Endothelial cell (in vitro differentiated cells): ENCODE results near the gene FUZ. TPM values are rescaled to one million over a fixed set of nuclear protein-coding genes. Genes with fewer than 3 reads are reported as not detected.

Source experiments
- DNase-seq: peaks from one replicate; pipeline ENCODE4 v3.0.0; 2021; ENCODE audit warnings: low spot score
- H3K27ac Mint-ChIP-seq: one replicate; pipeline ENCODE4 v1.8.0; 2021; ENCODE audit warnings: mixed read lengths, inconsistent platforms; ENCODE audit not compliant: unreplicated experiment
- H3K27me3 Mint-ChIP-seq: one replicate; pipeline ENCODE4 v1.8.0; 2021; ENCODE audit warnings: mild to moderate bottlenecking, moderate library complexity, mixed read lengths, inconsistent platforms; ENCODE audit not compliant: unreplicated experiment
- H3K36me3 Mint-ChIP-seq: one replicate; pipeline ENCODE4 v1.8.0; 2021; ENCODE audit warnings: mild to moderate bottlenecking, low read depth, mixed read lengths, inconsistent platforms; ENCODE audit not compliant: unreplicated experiment
- H3K4me1 Mint-ChIP-seq: one replicate; pipeline ENCODE4 v1.8.0; 2021; ENCODE audit warnings: mild to moderate bottlenecking, mixed read lengths, inconsistent platforms; ENCODE audit not compliant: unreplicated experiment
- H3K4me3 Mint-ChIP-seq: one replicate; pipeline ENCODE4 v1.8.0; 2021; ENCODE audit warnings: mild to moderate bottlenecking, mixed read lengths, inconsistent platforms; ENCODE audit not compliant: unreplicated experiment
- H3K9me3 Mint-ChIP-seq: one replicate; pipeline ENCODE4 v1.8.0; 2021; ENCODE audit warnings: mixed read lengths, inconsistent platforms; ENCODE audit not compliant: unreplicated experiment
- total RNA-seq: library from RNA; stranded (reverse); fragmentation: NEBNext Ultra II Directional; extraction: Animal tissue kit (Norgen Biotek cat#: 25700); gene quantifications from one replicate; pipeline ENCODE4 v1.2.1, GENCODE V29; 2021; ENCODE audit not compliant: unreplicated experiment
- TF ChIP-seq, protein P1 (sequence below): fragments of 200-600 bp; sonication (generic); IDR thresholded peaks from one replicate; pipeline ENCODE4 v1.5.0; 2021; ENCODE audit warnings: antibody characterized with exemption; ENCODE audit not compliant: unreplicated experiment

Gene FUZ
- total RNA-seq, 1 donor from 2014 or later: 15.6 TPM

DNA sequence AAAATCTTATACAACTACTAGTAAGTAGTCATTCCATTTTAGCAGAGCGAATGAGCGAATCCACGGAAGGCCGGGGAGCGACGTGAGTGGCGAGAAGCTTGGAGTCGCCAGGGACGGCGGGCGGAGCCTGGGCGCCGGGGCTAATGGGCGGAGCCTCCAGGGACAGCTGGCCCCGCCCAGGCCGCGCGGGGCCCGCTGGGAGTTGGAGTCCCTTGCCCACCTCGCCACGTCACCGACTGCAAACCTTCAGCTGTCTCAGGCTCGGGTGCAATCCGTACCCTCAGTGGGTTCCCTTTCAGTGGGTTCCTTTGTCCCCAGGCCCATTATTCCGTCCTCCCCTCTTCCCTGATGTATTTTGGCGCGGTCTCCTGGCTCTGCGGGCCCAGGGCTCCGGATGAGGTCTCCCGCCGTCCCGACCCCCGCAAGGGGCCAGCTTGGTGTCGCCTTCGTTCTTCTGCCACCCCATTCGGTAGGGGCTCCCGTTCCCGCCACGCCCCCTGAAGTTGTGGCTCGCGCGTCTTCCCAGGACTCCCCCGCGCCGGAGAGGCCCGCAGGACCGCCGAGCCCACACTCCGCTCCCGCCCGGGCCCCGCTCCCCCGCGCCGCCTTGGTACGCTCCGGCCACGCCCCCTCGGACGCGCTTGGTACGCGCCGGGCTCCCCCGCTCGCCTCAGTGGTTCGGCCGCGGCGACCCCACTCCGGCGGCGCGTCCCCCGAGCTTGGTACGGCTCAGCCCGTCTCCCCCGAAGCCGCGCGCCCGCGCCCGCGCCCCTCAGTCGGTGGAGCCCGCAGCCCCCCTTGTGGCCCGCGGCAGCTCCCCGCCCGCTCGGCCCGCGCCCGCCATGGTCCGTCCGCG, 37.6 kb upstream of the FUZ start, which contains the start of gene PTOV1:
TSS of gene PTOV1 (plus strand) at position 673 of the 856 bp plus-strand sequence.
- TF ChIP-seq, protein P1, sequence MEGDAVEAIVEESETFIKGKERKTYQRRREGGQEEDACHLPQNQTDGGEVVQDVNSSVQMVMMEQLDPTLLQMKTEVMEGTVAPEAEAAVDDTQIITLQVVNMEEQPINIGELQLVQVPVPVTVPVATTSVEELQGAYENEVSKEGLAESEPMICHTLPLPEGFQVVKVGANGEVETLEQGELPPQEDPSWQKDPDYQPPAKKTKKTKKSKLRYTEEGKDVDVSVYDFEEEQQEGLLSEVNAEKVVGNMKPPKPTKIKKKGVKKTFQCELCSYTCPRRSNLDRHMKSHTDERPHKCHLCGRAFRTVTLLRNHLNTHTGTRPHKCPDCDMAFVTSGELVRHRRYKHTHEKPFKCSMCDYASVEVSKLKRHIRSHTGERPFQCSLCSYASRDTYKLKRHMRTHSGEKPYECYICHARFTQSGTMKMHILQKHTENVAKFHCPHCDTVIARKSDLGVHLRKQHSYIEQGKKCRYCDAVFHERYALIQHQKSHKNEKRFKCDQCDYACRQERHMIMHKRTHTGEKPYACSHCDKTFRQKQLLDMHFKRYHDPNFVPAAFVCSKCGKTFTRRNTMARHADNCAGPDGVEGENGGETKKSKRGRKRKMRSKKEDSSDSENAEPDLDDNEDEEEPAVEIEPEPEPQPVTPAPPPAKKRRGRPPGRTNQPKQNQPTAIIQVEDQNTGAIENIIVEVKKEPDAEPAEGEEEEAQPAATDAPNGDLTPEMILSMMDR: no peak
- no peaks in the 10 kb centered on the region for H3K9me3 Mint-ChIP-seq
- peaks cover 25% of the 10 kb centered on the region for H3K4me1 Mint-ChIP-seq
- peak within 1 kb of the TSS; percentile 95 for H3K27ac Mint-ChIP-seq
- DNase-seq: peak; percentile 92
- H3K4me3 Mint-ChIP-seq: peak within 1 kb of the TSS; percentile 96
- H3K36me3 Mint-ChIP-seq: peaks cover 30% of the 10 kb centered on the region
- peaks cover 30% of the 10 kb centered on the region for H3K27me3 Mint-ChIP-seq

DNA sequence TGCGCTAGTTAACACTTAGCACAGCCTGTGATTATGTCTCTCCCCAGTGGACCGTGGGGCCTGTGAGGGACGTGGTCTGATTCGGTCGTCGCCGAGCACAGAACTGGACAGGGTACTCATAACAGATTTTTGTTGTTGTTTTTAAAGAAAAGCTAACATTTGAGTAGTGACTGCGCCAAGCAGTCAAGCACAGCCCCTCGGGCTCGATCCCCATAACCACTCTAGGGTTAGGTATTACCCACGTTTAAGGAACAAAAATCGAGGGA, 37.1 kb upstream of the FUZ start:
- Mint-ChIP-seq H3K4me1 (peaks cover 25% of the 10 kb centered on the region), H3K36me3 (peaks cover 25% of the 10 kb centered on the region), H3K9me3 (no peaks in the 10 kb centered on the region), H3K27ac (peak overlapping the region; percentile 95), H3K4me3 (peak overlapping the region; percentile 96), H3K27me3 (peaks cover 26% of the 10 kb centered on the region)
- DNase-seq: no peak
- TF ChIP-seq, protein P1: no peak

DNA sequence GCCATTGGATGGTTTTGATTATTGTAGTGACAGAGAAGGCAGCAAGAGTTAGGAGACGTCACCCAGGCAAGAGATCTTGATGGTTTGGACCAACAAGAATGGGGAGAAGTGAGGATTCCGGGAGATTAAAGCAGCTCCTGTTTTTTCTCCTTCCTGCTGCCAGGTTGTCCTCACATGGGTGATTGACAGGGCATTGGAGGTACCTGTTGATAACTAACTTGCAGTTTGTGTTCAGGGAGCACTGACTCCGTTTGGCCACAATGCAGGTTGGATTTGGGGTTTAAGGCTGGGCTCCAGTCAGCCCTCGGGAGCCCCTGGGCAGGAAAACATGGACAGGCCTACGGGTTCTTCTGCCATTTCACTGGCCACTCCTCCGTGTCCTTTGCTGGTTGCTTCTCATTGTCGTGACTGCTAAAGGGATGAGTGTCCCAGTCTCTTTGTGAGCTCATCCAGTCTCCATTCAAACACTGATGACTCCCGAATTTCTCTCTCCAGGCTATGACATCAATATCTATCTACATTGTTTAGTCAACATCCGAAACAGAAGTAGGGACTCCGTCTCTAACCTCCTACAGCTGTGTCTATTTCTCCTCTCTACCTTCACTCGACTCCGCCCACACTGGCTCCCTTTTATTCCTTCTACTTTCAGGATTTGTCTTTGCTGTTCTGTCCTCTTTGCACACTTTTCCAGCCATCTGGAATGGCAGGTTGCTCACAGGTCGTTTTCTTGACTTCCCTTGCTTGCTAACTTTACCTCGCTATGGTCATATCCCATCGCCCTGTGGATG, 36.5 kb upstream of the FUZ start:
- Mint-ChIP-seq H3K4me1 (peaks cover 25% of the 10 kb centered on the region), H3K27me3 (peaks cover 26% of the 10 kb centered on the region), H3K4me3 (peak overlapping the region; percentile 96), H3K27ac (peak overlapping the region; percentile 95), H3K36me3 (peaks cover 25% of the 10 kb centered on the region), H3K9me3 (no peaks in the 10 kb centered on the region)
- TF ChIP-seq, protein P1: no peak
- no peak for DNase-seq

DNA sequence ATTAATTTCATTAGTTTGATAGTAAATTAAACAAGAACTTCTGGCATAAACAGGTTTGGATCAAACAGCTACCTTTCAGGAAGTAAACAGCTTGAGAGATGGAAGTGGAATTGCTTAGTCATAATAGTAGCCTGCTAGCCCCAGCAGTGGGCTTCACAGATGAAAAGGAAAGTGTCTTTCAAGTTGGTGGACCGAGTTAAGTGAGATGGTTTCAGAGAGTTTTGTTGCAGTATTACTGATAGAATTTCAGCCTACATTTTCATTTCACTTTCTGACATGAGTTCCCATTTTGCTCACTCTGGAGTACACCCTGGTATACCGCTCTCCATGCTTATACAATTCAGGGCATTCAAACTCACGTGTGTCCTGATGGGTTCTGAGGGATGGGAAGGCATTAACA, 35.8 kb upstream of the FUZ start:
- peaks cover 25% of the 10 kb centered on the region for H3K27me3 Mint-ChIP-seq
- peaks cover 25% of the 10 kb centered on the region for H3K4me1 Mint-ChIP-seq
- H3K27ac Mint-ChIP-seq: peak overlapping the region; percentile 70
- peaks cover 25% of the 10 kb centered on the region for H3K36me3 Mint-ChIP-seq
- peak overlapping the region; percentile 87 for H3K4me3 Mint-ChIP-seq
- no peak for DNase-seq
- TF ChIP-seq, protein P1: no peak
- no peaks in the 10 kb centered on the region for H3K9me3 Mint-ChIP-seq
